Ishikawa (cell line): ENCODE data around the gene ATP10A.

ENCODE experiments used
- CEBPB ChIP-seq: IDR thresholded peaks from 2 replicates; pipeline ENCODE4 v1.6.1; 2012
- EGR1 ChIP-seq: IDR thresholded peaks from 2 replicates; pipeline ENCODE4 v1.6.1; 2012
- EP300 ChIP-seq: IDR thresholded peaks from 2 replicates; pipeline ENCODE4 v1.6.1; 2012; ENCODE audit warnings: borderline replicate concordance
- RAD21 ChIP-seq: IDR thresholded peaks from 2 replicates; pipeline ENCODE4 v1.6.1; 2012; ENCODE audit warnings: low read depth
- REST ChIP-seq: IDR thresholded peaks from 2 replicates; pipeline ENCODE4 v1.6.1; 2012; ENCODE audit warnings: low read depth, mild to moderate bottlenecking
- TAF1 ChIP-seq: IDR thresholded peaks from 2 replicates; pipeline ENCODE4 v1.6.1; 2012; ENCODE audit warnings: low read depth, mild to moderate bottlenecking
- TEAD4 ChIP-seq: IDR thresholded peaks from 2 replicates; pipeline ENCODE4 v1.6.1; 2012
- YY1 ChIP-seq: IDR thresholded peaks from 2 replicates; pipeline ENCODE4 v1.6.1; 2012; ENCODE audit warnings: low read depth
- ZBTB7A ChIP-seq: IDR thresholded peaks from 2 replicates; pipeline ENCODE4 v1.6.1; 2012; ENCODE audit warnings: low read depth

GRCh38 chr15:25717127-25717456 lies 146.0 kb downstream of the ATP10A start:
- TF ChIP-seq EP300, result no peak
- TF ChIP-seq REST, result no peak
- TF ChIP-seq RAD21, result no peak
- TF ChIP-seq CEBPB, result no peak
- TF ChIP-seq YY1, result no peak
- TF ChIP-seq TAF1, result no peak
- TF ChIP-seq ZBTB7A, result no peak
- no peak for TF ChIP-seq EGR1
- no peak for TF ChIP-seq TEAD4
